HL-60/S4 treated with retinoic acid at 250 ng/mL for 4 days and 3 days (cell line): Measurements from ENCODE around the gene SNRNP27.
"Not testable (repeated sequence)": the region's sequence is repeated elsewhere in the genome, so short reads cannot be mapped to it uniquely, and the experiment has no call there.

Experiments used
- in situ Hi-C: fragments of 300-500 bp; cut with MboI; formaldehyde crosslinking; loops from 2 replicates; pipeline ENCODE4 v1.7.0; 2022; ENCODE audit warnings: low sequenced_read_pairs

Gene SNRNP27, protein sequence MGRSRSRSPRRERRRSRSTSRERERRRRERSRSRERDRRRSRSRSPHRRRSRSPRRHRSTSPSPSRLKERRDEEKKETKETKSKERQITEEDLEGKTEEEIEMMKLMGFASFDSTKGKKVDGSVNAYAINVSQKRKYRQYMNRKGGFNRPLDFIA

GRCh38 chr2:69893684-69894551 lies at the start of gene SNRNP27:
SNRNP27 (plus strand) TSS chr2:69893956; CDS start chr2:69893985, 29 bp downstream.
- in situ Hi-C loops, result no loop called here

DNA sequence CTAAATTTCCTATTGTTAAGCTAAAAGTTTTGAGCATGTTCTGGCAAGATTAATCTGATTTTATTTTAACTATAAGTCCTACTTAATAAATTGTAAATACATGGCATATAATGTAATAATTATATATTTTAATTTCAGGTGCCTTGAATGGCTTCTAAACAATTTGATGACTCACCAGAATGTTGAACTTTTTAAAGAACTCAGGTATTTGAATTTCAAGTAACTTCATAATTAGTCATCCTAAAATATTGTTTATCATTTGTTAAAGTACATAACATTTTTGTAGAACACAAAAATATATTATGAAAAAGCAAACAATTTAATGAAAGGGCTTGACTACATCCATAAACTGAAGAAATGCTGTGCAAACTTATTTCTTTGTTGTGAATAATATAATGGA lies 49.8 kb upstream of the SNRNP27 start:
- in situ Hi-C loops, result no loop called here

- in situ Hi-C loops, result no loop called here
Measured at GRCh38 chr2:69844560-69844959, 49.2 kb upstream of the SNRNP27 start.

DNA sequence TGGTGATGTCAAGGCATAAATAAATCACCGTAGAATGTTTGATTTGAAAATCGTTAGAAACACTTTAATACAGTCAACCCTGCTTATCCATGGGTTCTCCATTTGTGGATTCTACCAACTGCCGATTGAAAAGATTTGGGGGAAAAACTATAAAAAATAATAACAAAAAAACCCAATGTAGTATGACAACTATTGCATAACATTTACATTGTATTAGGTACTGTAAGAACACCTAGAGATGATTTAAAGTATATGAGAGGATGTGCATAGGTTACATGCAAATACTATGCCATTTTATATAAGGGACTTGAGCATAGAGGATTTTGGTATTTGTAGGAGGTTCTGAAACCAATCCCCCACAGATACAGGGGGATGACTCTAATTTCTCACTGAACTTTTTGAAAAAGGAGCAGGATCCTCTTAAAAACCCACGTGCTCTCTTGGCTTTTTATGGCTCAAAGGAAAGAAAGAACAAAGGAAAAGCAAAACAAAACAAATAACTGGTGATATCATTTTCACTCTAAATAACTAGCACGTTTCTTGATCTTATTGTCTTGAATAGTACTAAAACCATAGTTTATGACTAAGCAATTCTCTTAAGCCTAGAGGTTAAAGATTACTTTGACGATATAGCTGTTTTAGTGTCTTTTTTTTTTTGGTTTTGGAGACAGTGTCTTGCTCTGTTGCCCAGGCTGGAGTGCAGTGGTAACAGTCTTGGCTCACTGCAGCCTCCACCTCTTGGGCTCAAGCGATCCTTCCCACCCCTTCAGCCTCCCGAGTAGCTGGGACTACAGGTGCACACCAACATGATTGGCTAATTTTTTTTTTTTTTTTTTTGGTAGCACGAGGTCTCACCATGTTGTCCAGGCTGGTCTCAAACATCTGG lies 47.3 kb upstream of the SNRNP27 start:
- in situ Hi-C loops, result no loop called here

DNA sequence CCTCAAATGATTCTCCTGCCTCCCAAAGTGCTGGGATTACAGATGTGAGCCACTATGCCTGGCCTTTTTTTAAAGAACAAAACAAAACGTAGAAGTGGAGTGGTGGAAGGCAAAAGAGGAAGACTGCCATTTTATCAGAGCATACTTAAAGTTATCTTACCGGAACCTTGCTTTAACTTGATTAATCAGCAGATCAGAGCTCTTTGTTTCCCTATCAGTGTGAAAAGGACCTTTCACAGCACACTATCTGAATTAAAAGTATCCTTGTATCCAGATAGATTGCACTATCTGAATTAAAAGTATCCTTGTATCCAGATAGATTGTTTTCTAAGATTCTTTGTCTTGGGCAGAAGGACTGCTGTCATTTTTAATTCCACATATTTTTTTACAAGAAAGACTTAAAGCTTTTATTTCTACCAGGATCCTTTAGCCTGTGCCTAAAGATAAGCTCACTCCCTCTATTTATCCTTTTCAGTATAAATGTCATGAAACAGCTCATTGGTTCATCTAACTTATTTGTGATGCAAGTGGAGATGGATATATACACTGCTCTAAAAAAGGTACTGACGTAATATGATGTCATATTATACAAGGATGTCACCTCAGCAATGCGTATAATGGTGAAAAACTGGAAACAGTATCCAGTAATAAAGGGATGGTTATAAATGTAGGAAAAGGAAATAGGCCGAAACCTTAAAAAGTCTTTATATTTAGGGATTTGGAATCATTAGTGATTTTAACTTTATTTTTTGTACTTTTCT lies 46.5 kb upstream of the SNRNP27 start:
- in situ Hi-C loops, result no loop called here

GRCh38 chr2:69848186-69848790 lies 45.5 kb upstream of the SNRNP27 start:
- in situ Hi-C loops, result no loop called here

DNA sequence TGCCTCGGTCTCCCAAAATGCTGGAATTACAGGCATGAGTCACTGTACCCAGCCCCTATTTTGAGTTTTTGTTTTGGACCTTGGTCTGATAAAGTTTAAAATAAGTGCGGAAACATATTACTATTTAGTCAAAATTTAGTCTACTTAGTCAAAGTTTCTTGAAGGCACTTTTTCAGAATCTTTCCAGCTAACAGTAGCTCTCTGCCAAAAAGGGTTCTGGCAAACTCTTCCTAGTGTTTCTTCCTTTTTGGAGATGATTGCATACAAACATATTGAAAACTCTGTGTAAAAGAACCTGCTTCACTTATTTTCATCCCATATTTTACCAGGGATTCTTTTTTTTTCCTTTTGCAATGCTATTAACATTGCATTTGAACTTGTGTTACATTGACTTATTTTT lies 35.5 kb upstream of the SNRNP27 start:
- in situ Hi-C loops, result no loop called here

DNA sequence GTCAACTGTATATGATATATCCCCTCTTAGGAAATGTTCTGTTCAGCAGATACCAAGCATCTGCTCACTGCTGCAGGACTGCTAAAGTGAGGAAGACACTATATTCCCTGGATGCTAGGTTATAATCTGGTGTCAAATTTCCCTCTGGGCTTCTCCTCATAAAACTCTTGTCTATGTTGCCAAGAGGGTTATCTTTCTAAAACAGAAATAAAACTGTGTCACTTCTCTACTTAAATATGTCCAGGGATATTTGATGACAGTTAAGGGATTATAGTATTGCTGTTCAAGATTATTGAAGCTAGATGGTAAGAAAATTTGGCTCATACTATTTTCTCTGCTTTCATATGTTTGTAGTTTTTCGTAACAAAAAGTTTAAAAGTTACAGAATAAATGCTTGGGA lies 30.5 kb upstream of the SNRNP27 start:
- in situ Hi-C loops, result no loop called here

- in situ Hi-C loops, result no loop called here
Measured at GRCh38 chr2:69888451-69888850, 5.3 kb upstream of the SNRNP27 start.

- in situ Hi-C loops, result no loop called here
Measured at GRCh38 chr2:69889302-69889701, 4.5 kb upstream of the SNRNP27 start.

- in situ Hi-C loops, result no loop called here
Measured at GRCh38 chr2:69890881-69891280, 2.9 kb upstream of the SNRNP27 start.

GRCh38 chr2:69892838-69893424 lies 825 bp upstream of the SNRNP27 start:
- in situ Hi-C loops, result not testable (repeated sequence)

- in situ Hi-C loops, result not testable (repeated sequence)
Measured at GRCh38 chr2:69894737-69895136, 981 bp downstream of the SNRNP27 start.

- in situ Hi-C loops, result loop anchor here (25.0 kb wide), 2 partner anchors 385 to 735 kb away; partner anchors contain the start of gene SNRPG
Measured at GRCh38 chr2:69902213-69902922, 8.6 kb downstream of the SNRNP27 start.

DNA sequence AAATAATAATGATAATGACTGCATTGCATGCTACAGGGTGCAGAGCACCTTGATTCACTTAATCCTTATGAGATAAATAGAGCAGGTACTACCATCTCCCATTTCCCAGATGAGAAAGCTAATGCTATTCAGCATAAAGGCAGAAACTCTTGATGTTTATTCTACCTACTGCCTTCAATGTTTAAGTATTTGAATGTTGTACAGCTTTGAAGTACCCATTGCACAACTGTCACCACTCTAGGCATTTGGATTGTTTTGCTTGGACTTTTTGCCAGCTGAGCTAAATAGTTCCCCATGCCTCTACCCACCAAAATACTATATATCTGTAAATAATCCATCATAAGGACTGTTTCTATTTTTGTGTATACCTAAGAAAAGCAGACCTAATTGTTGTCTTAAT lies 13.5 kb downstream of the SNRNP27 start:
- in situ Hi-C loops, result loop anchor here (25.0 kb wide), 2 partner anchors 380 to 730 kb away; partner anchors contain the start of gene SNRPG

DNA sequence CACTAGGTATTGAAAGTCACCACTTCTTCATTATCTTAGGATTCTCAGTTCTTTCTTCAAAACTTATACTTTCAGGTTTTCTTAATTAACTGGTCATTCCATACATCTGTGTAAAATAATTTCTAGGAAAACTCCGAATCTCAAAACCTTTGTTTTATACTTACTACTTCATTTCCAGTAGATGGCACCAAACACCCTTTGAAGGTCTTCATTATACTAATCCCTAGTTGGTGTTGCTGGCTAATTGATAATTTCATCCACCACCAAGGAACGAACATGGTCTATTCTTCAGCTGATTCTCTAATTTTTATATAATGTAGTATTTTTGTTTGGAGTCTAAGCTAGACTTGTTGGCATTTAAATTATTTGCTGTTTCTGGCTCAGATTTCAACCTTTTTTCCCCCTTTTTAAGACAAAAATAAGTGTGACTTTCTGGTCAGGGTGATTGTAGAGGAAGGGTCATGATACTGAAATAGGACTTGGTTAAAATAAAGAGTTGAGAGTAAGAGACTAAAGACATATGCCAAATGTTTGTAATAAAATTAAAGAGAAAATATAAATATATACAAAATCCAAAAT lies 18.3 kb downstream of the SNRNP27 start:
- in situ Hi-C loops, result loop anchor here (10.0 to 25.0 kb wide), 4 partner anchors 153 to 725 kb away; partner anchors contain the start of gene SNRPG

DNA sequence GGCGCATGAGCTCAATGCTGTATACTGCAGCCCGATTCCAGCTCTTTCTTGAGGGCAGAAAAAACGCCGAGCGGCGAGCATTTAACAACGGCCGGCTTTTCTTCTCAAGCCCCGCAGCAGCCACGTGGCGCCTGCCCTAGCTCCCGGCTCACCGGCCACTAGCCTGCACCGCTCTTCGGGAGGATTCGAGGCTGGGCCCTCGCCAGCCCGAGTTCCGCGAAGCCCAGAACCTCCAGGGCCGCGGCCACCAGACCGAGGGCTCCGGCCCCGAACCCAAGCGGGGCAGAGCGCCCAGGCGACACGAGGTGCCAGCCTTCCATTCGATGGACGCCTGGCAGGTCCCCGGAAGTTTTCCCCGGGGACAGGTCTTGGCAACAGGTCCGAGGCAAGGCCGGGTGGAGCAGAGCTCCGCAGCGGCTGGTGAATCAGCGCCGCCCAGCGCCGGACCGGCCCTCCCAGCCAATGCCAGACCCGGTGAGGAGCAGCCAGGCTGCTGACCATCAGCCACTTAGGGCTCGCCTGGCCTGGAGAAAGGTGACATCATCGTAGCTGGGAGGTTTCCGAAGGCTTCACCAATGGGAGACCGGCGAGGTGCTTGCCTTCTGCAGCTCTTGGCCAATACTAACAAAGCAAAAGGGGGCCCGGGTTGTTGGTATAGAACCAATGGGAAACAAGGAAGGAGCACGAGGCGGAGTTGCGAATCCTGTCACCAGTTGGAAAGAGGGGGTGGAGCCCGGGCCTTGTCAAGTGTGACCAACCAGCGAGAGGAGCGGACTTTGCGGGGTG lies 20.6 kb downstream of the SNRNP27 start:
- in situ Hi-C loops, result loop anchor here (10.0 to 25.0 kb wide), 4 partner anchors 150 to 723 kb away; partner anchors contain the start of gene SNRPG
